ENCODE results near the gene GLRA3.

DNA sequence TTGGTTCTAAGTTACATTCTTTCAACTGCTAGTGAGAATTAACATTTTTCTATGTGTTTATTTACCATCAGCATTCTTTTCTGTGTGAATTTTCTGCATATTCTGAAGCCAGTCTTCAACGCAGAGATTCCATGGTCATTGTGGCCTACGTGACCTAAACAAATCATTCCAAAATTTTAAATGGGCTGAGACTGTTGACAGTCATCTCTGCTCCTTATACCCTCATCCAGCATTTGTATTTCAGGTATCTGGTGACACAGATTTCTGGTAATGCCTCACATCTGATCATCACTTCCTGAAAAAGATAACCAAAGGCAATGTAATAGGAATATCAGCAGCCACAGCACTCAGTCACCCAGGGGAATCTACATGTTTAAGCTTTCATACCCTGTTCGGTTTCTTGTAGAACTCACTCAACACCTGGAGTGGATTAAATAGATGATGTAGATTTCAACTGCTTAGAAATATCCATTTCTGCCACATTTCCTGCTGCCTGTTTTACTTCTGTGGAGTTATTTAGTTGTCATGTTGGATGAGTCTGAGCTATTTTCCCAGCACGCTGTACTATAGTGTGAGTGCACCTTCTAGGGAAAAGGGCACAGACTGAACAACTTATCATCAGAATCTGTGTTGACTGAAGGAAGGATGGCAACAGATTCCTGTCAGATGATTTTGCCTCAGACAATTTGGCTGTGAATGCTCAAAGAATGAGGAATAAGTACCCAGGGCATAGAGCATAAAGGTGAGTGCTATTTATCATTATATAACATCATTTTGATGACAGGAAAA, 233.7 kb downstream of the GLRA3 start:
- TF ChIP-seq SIN3A (IDR thresholded peaks at IDR 0.05; ENCODE audit: borderline replicate concordance, insufficient read depth, low read length) (no peak), POLR2AphosphoS5 (IDR thresholded peaks at IDR 0.05; ENCODE audit: low read depth, low read length) (no peak)

All from PFSK-1 (cell line).